SJSA1 (cell line): ENCODE measurements around the gene STYK1. TPM values are rescaled to one million over a fixed set of nuclear protein-coding genes. Genes with fewer than 3 reads are reported as not detected.

ENCODE experiments used
- DNase-seq, 2 experiments: peaks; one replicate each; pipeline ENCODE4 v3.0.0-alpha.2; 2015 to 2020; ENCODE audit warnings: low spot score in 2 of 2, low read depth in 1 of 2
- H3K27ac ChIP-seq: fragments of 250-450 bp; sonication (Bioruptor Pico); 2 replicates; pipeline ENCODE4 v1.5.1; 2020; ENCODE audit warnings: mild to moderate bottlenecking, moderate library complexity
- H3K27me3 ChIP-seq: fragments of 250-450 bp; sonication (Bioruptor Pico); replicated peaks from 2 replicates; pipeline ENCODE4 v1.5.1; 2020; ENCODE audit warnings: mild to moderate bottlenecking, moderate library complexity
- H3K36me3 ChIP-seq: fragments of 250-450 bp; sonication (Bioruptor Pico); 2 replicates; pipeline ENCODE4 v1.5.1; 2020; ENCODE audit warnings: mild to moderate bottlenecking
- H3K4me1 ChIP-seq: fragments of 250-450 bp; sonication (Bioruptor Pico); replicated peaks from 2 replicates; pipeline ENCODE4 v1.6.1; 2021; ENCODE audit warnings: mild to moderate bottlenecking
- H3K4me3 ChIP-seq: fragments of 250-450 bp; sonication (Bioruptor Pico); 2 replicates; pipeline ENCODE4 v1.5.1; 2020; ENCODE audit warnings: mild to moderate bottlenecking
- H3K9me3 ChIP-seq: fragments of 250-450 bp; sonication (Bioruptor Pico); replicated peaks from 2 replicates; pipeline ENCODE4 v1.5.1; 2020; ENCODE audit warnings: mild to moderate bottlenecking
- total RNA-seq: library from RNA; depleted of rRNA; stranded (reverse); fragments of >200 nt; shearing (Covaris generic); gene quantifications from 2 replicates; pipeline ENCODE4 v1.2.3, GENCODE V29; 2014; rRNA removed

STYK1 gene
- total RNA-seq, result 5.9 and 6.3 TPM in 2 replicates

GRCh38 chr12:10673659-10674384, at the start of gene STYK1:
STYK1 (minus strand) TSS chr12:10674052; CDS start chr12:10634618, 39,434 bp downstream.
- Histone ChIP-seq H3K4me3 (peak within 1 kb of the TSS; percentile 52), H3K4me1 (no peaks in the 10 kb centered on the region), H3K27ac (no peak within 1 kb of the TSS), H3K9me3 (no peaks in the 10 kb centered on the region), H3K27me3 (no peaks in the 10 kb centered on the region), H3K36me3 (no peaks in the 10 kb centered on the region)
- DNase-seq, result peak; percentile 59 to 64

- peak; percentile 71 to 81 for DNase-seq
Measured at GRCh38 chr12:10722905-10723746, 49.3 kb upstream of the STYK1 start, which contains the start of gene YBX3. YBX3 (minus strand) TSS chr12:10723323; CDS start chr12:10723111, 212 bp downstream.

GRCh38 chr12:10722502-10722904, 48.7 kb upstream of the STYK1 start:
- no peaks in the 10 kb centered on the region for H3K27me3 ChIP-seq
- H3K27ac ChIP-seq, result peak overlapping the region; percentile 86
- peak overlapping the region; percentile 94 for H3K4me3 ChIP-seq
- peak in 1 of 2 experiments; percentile 63 for DNase-seq
- peaks cover 41% of the 10 kb centered on the region for H3K4me1 ChIP-seq
- H3K36me3 ChIP-seq, result peaks cover 19% of the 10 kb centered on the region
- H3K9me3 ChIP-seq, result no peaks in the 10 kb centered on the region

More at GRCh38 chr12:10722905-10723746, 49.3 kb upstream of the STYK1 start, which contains the start of gene YBX3:
- Histone ChIP-seq H3K9me3 (no peaks in the 10 kb centered on the region), H3K4me1 (peaks cover 35% of the 10 kb centered on the region), H3K27me3 (no peaks in the 10 kb centered on the region), H3K36me3 (peaks cover 12% of the 10 kb centered on the region), H3K27ac (peak within 1 kb of the TSS; percentile 86), H3K4me3 (peak within 1 kb of the TSS; percentile 94)

GRCh38 chr12:10721651-10722501, 48.0 kb upstream of the STYK1 start:
- peaks cover 19% of the 10 kb centered on the region for H3K36me3 ChIP-seq
- no peaks in the 10 kb centered on the region for H3K9me3 ChIP-seq
- H3K4me3 ChIP-seq, result peak overlapping the region; percentile 94
- H3K27ac ChIP-seq, result peak overlapping the region; percentile 86
- DNase-seq, result peak; percentile 85 to 87
- H3K4me1 ChIP-seq, result peaks cover 48% of the 10 kb centered on the region
- H3K27me3 ChIP-seq, result no peaks in the 10 kb centered on the region

- H3K4me1 ChIP-seq, result peaks cover 55% of the 10 kb centered on the region
- no peaks in the 10 kb centered on the region for H3K27me3 ChIP-seq
- peaks cover 22% of the 10 kb centered on the region for H3K36me3 ChIP-seq
- peak in 1 of 2 experiments; percentile 5 for DNase-seq
- H3K4me3 ChIP-seq, result peak overlapping the region; percentile 94
- peak overlapping the region; percentile 86 for H3K27ac ChIP-seq
- no peaks in the 10 kb centered on the region for H3K9me3 ChIP-seq
Measured at GRCh38 chr12:10720974-10721650, 47.3 kb upstream of the STYK1 start.

GRCh38 chr12:10719482-10719881, 45.6 kb upstream of the STYK1 start:
- Histone ChIP-seq H3K27ac (no peak overlapping the region), H3K27me3 (no peaks in the 10 kb centered on the region), H3K9me3 (no peaks in the 10 kb centered on the region), H3K4me1 (peaks cover 60% of the 10 kb centered on the region), H3K4me3 (no peak overlapping the region), H3K36me3 (peaks cover 39% of the 10 kb centered on the region)
- no peak for DNase-seq

GRCh38 chr12:10718279-10718821, 44.5 kb upstream of the STYK1 start:
- DNase-seq, result peak in 1 of 2 experiments; percentile 45
- peaks cover 50% of the 10 kb centered on the region for H3K4me1 ChIP-seq
- peaks cover 50% of the 10 kb centered on the region for H3K36me3 ChIP-seq
- peak overlapping the region; percentile 20 for H3K27ac ChIP-seq
- no peaks in the 10 kb centered on the region for H3K9me3 ChIP-seq
- H3K4me3 ChIP-seq, result no peak overlapping the region
- no peaks in the 10 kb centered on the region for H3K27me3 ChIP-seq

- Histone ChIP-seq H3K27ac (peak overlapping the region; percentile 39), H3K27me3 (no peaks in the 10 kb centered on the region), H3K9me3 (no peaks in the 10 kb centered on the region), H3K4me1 (peaks cover 48% of the 10 kb centered on the region), H3K36me3 (peaks cover 56% of the 10 kb centered on the region), H3K4me3 (no peak overlapping the region)
- no peak for DNase-seq
Measured at GRCh38 chr12:10717410-10717809, 43.6 kb upstream of the STYK1 start.

GRCh38 chr12:10716704-10717315, 43.0 kb upstream of the STYK1 start:
- no peak overlapping the region for H3K4me3 ChIP-seq
- peaks cover 61% of the 10 kb centered on the region for H3K36me3 ChIP-seq
- H3K9me3 ChIP-seq, result no peaks in the 10 kb centered on the region
- DNase-seq, result peak; percentile 87 to 90
- H3K27me3 ChIP-seq, result no peaks in the 10 kb centered on the region
- H3K4me1 ChIP-seq, result peaks cover 47% of the 10 kb centered on the region
- H3K27ac ChIP-seq, result peak overlapping the region; percentile 54

- no peaks in the 10 kb centered on the region for H3K27me3 ChIP-seq
- peaks cover 65% of the 10 kb centered on the region for H3K36me3 ChIP-seq
- peak overlapping the region; percentile 54 for H3K27ac ChIP-seq
- peak in 1 of 2 experiments; percentile 2 for DNase-seq
- H3K9me3 ChIP-seq, result no peaks in the 10 kb centered on the region
- H3K4me3 ChIP-seq, result no peak overlapping the region
- H3K4me1 ChIP-seq, result peaks cover 47% of the 10 kb centered on the region
Measured at GRCh38 chr12:10716277-10716676, 42.4 kb upstream of the STYK1 start.

GRCh38 chr12:10715491-10715890, 41.6 kb upstream of the STYK1 start:
- H3K4me1 ChIP-seq, result peaks cover 41% of the 10 kb centered on the region
- H3K27ac ChIP-seq, result no peak overlapping the region
- H3K36me3 ChIP-seq, result peaks cover 64% of the 10 kb centered on the region

GRCh38 chr12:10709808-10710207, 36.0 kb upstream of the STYK1 start:
- no peaks in the 10 kb centered on the region for H3K27me3 ChIP-seq
- peaks cover 85% of the 10 kb centered on the region for H3K36me3 ChIP-seq
- no peak for DNase-seq
- H3K9me3 ChIP-seq, result no peaks in the 10 kb centered on the region
- H3K27ac ChIP-seq, result no peak overlapping the region
- H3K4me3 ChIP-seq, result no peak overlapping the region
- H3K4me1 ChIP-seq, result no peaks in the 10 kb centered on the region

More at GRCh38 chr12:10715491-10715890, 41.6 kb upstream of the STYK1 start:
- Histone ChIP-seq H3K9me3 (no peaks in the 10 kb centered on the region), H3K4me3 (no peak overlapping the region), H3K27me3 (no peaks in the 10 kb centered on the region)
- DNase-seq, result no peak
